HUES64 (cell line): ENCODE results near the gene OR8J1.
"Not testable (repeated sequence)": the region's sequence is repeated elsewhere in the genome, so short reads cannot be mapped to it uniquely, and the experiment has no call there.

Experiments
- H3K27ac ChIP-seq: 2 replicates; pipeline ENCODE4 v1.7.0; 2013; ENCODE audit warnings: low read depth, low read length, inconsistent platforms
- H3K27me3 ChIP-seq: 2 replicates; pipeline ENCODE4 v1.6.1; 2013; ENCODE audit warnings: mild to moderate bottlenecking, low read length; ENCODE audit not compliant: insufficient read depth
- H3K36me3 ChIP-seq: 2 replicates; pipeline ENCODE4 v1.6.1; 2013; ENCODE audit warnings: mild to moderate bottlenecking, low read length; ENCODE audit not compliant: insufficient read depth
- H3K4me1 ChIP-seq: 2 replicates; pipeline ENCODE4 v1.6.1; 2013; ENCODE audit warnings: mild to moderate bottlenecking, low read length, moderate library complexity; ENCODE audit not compliant: insufficient read depth
- H3K4me3 ChIP-seq: 2 replicates; pipeline ENCODE4 v1.5.1; 2013; ENCODE audit warnings: mild to moderate bottlenecking, low read length, moderate library complexity
- H3K9ac ChIP-seq: 2 replicates; pipeline ENCODE4 v1.6.1; 2013; ENCODE audit warnings: mild to moderate bottlenecking, low read depth, low read length
- H3K9me3 ChIP-seq: 2 replicates; pipeline ENCODE4 v1.6.1; 2013; ENCODE audit warnings: low read depth, low read length; ENCODE audit not compliant: insufficient read depth
- WGBS: fragments of 150-250, 120-280 bp; methylation state at CpG from one replicate; pipeline ENCODE4 v1.1.7; 2013; ENCODE audit warnings: missing lambda C conversion rate; 5-methylcytosine and 5-hydroxymethylcytosine counted together

The OR8J1 gene

GRCh38 chr11:56401858-56402461 is 47.9 kb downstream of the OR8J1 start:
- WGBS: 90% methylated on average over 27 of the region's 27 CpGs
- H3K9me3 ChIP-seq, H3K36me3 ChIP-seq, H3K27ac ChIP-seq, H3K4me3 ChIP-seq, H3K27me3 ChIP-seq, H3K9ac ChIP-seq, H3K4me1 ChIP-seq: not testable (repeated sequence)

GRCh38 chr11:56404393-56404792 is 50.3 kb downstream of the OR8J1 start:
- WGBS: 97% methylated on average over 2 of the region's 2 CpGs
- H3K9me3 ChIP-seq: no peaks in the 10 kb centered on the region
- H3K36me3 ChIP-seq: no peaks in the 10 kb centered on the region
- no peak overlapping the region for H3K9ac ChIP-seq
- no peaks in the 10 kb centered on the region for H3K27me3 ChIP-seq
- H3K4me3 ChIP-seq: no peak overlapping the region
- no peaks in the 10 kb centered on the region for H3K4me1 ChIP-seq
- H3K27ac ChIP-seq: no peak overlapping the region

GRCh38 chr11:56410801-56411200 is 56.7 kb downstream of the OR8J1 start:
- Histone ChIP-seq H3K36me3 (no peaks in the 10 kb centered on the region), H3K27ac (no peak overlapping the region), H3K27me3 (no peaks in the 10 kb centered on the region)

More at GRCh38 chr11:56410801-56411200, 56.7 kb downstream of the OR8J1 start:
- Histone ChIP-seq H3K9me3 (0 out of 2 replicates have a peak, but pooled peaks cover 2% of the 10 kb centered on the region), H3K4me1 (no peaks in the 10 kb centered on the region), H3K4me3 (no peak overlapping the region), H3K9ac (no peak overlapping the region)
